NCI-H1417 treated with DMSO at 0.1 percent for 48 hours (cell line): ENCODE data around the gene CCDC187.
"Not testable (repeated sequence)": the region's sequence is repeated elsewhere in the genome, so short reads cannot be mapped to it uniquely, and the experiment has no call there.

ENCODE experiments used
- DNase-seq: peaks from one replicate; lab custom pipeline; 2025; lab: John Stamatoyannopoulos, UW

CCDC187 gene

DNA sequence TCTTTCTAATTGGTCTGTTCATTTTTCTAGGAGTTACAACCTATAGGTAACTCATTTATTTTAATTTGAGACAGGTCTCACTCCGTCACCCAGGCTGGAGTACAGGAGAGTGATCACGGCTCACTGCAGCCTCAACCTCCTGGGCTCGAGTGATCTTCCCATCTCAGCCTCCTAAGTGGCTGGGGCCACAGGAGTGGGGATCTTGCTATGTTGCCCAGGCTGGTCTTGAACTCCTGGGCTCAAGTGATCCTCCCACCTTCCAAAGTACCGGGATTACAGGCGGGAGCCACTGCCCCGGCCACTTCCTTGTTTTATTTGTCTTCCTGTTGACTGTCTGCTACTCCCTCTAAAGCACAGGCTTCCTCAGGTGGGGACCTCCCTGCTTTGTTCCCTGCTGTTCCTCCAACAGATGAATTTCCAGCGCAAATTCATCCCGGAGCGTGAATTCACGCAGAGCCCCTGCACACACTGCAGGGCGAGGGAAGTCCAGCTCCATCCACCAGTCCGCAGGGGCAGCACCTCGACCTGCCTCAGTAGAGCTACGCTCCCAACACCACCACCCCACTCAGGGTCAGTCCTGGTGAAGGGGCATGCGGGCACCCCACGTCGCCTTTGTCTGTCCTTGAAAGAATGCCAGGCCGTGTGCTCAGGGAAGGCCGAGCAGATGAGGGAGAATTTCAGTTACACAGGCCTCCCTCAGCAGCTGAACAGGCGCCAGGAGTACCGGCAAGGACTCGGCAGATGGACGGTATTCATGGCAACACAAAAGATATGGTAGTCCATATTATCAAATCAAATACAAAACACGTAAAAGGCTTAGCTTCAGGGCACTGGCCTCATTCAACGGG is 64.5 kb downstream of the CCDC187 start:
- peak; percentile 20 for DNase-seq

DNA sequence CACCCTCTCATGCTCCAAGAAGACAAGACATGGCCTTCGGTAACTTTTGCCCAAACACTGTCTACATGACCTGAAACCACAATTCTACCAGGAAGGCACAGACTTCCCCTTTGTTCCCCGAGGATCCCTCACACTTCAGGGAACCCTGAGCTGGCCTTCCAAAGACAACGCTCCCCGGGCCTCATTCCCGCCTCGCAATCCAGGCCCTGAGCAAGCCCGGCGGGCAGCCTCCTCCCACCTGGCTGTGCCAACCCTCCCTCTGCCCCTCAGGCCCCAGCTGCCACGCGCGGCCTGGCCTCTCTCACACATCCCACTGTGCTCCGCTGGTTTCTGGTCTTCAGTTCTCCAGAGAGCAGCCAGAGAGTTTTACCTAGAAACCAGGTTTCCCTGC is 65.6 kb downstream of the CCDC187 start:
- no peak for DNase-seq

DNA sequence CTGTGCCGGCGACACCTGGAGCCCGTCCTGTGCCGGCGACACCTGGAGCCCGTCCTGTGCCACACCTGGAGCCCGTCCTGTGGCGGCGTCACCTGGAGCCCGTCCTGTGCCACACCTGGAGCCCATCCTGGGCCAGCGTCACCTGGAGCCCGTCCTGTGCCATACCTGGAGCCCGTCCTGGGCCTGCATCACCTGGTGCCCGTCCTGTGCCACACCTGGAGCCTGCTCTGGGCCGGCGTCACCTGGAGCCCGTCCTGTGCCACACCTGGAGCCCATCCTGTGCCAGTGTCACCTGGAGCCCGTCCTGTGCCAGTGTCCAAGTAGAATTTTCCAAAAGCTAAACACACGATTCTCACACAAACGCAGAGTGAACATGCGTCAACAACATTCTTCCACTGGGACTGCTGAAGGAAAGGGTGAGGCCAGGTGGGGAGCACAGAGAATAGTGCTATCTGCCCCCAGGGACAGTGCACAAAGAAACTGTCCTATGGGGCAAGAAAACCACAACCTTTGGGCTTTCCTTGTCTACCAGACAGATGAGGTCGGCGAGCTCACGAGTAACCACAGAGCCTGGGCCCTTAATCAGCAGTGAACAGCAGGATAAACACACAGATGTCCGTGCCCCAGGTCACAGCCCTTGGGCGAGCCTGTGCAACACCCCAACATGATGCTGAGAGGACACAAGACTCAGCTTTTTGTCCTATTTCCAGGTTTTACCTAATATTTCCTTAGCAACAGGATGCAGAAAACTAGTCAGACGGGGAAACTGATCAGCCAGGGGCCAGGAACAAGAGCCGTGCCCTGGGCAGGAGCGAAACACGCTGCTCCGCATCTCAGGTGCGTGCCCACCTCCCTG is 66.2 kb downstream of the CCDC187 start:
- no peak for DNase-seq

DNA sequence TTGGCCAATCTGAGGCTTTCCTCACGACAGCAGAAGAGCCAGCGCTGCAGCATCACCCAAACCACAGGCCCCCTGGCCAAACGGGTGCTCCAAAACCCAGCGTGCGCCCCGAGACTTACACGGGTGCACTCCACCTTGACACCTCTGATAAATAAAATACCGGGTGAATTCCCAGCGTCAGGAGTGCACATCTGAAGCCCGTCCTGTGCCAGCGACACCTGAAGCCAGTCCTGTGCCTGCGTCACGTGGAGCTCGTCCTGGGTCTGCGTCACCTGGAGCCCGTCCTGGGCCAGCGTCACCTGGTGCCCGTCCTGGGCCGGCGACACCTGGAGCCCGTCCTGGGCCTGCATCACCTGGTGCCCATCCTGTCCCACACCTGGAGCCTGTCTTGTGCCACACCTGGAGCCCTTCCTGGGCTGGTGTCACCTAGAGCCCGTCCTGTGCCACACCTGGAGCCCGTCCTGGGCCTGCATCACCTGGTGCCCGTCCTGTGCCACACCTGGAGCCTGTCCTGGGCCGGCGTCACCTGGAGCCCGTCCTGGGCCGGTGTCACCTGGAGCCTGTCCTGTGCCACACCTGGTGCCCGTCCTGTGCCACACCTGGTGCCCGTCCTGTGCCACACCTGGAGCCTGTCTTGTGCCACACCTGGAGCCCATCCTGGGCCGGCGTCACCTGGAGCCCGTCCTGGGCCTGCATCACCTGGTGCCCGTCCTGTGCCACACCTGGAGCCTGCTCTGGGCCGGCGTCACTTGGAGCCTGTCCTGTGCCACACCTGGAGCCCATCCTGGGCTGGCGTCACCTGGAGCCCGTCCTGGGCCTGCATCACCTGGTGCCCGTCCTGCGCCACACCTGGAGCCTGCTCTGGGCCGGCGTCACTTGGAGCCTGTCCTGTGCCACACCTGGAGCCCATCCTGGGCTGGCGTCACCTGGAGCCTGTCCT is 67.2 kb downstream of the CCDC187 start:
- not testable (repeated sequence) for DNase-seq

DNA sequence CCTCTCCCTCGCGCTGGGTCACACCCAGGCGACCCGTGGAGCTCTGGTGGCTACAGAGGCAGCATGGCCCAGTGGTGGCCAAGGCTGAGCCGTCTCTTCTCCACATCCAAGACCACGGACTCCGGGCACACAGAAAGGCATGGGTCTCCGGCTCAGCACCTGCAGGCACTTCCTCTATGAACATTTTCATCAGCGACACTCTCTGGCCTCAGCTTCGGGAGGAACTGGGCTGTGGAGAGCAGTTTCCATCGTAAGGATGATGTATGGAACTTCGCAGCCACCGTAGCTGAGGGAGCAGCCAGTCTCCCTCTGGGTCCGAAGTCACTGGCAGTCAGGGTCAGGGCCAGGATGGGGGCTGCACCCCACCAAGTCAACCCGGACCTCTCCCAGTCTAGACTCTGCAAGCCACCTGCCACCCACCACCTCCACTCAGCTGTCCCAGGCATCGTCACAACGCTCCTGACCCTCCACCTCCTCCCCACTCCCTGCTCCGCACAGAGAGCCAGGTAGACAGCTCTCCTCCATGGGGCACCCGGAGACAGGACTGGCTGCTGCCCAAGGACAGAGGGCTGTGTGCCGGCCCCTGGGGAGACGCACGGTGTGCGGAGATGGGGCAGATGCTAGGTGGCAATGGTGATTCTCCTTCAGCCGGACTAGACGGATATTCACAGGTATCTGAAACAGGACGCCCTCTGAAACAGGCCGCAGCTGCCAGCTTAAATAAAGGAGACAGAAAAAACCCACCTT is 68.0 kb downstream of the CCDC187 start:
- DNase-seq: no peak

DNA sequence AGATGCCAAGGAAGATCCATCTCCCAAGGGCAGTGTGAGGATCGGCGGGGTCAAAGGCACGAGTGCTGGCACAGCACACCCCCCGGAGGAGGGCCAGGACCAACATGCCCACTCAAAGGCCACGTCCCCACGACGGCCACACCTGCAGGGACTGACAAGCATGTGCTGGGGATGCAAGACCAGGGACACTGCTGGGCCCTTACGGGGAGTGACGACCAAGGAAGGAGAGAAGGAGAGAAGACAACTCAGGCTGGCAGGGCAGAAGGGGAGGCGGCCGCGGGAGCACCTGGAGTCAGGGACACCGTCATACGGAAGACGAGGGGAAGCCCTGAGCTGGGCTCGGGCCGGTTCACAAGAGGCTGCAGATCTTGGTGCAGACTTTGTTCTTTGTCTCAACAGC is 68.7 kb downstream of the CCDC187 start:
- no peak for DNase-seq

DNA sequence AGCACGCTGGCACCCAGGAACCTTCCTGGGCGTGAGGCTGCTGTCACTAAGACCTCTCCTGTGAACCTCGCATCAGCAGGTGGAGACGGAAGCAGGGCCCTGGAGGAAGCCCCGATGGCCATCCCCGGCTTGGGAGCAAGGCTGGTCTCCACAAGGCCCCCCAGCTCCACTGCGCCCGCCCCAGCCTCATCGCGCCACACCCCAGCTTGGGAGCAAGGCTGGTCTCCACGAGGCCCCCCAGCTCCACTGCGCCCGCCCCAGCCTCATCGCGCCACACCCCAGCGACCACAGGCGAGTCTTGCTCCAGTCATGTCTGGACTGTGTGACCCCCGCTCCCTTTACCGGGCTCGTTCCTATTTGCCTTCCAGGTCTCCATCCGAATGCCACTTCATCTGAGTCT is 69.3 kb downstream of the CCDC187 start:
- DNase-seq: no peak

DNA sequence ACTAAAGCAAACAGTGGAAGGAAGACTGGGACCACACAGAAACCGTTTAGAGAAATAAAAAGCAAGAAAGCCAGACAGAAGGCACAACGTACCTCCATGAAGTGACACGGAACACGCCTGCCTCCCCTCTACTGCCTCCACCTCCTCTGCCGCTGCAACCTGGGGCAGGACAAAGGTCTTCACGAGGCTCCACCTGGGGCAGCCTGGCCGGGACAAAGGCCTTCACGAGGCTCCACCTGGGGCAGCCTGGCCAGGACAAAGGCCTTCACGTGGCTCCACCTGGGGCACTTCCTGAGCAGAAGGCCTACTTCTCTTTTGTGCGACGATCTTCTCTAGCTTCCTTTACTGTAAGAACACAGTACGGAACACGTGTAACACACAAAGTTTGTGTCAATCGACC is 70.0 kb downstream of the CCDC187 start:
- DNase-seq: no peak

DNA sequence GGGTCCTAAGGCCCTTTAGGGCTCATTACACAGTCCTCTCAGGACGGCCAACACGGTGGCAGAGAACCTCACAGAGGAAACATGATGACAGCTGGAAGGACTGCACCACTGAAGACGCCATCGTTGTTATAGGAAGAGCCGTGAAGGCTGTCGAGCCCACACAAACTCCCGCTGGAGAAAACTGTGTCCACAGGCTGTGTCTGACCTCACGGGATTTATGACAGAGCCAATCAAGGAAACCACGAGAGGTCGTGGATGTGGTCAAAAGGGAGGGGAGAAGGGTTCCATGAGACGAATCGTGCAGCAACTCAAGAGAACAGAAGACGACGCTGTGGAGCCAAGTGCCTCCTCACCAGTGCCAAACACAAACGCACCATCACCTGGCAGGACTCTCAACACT is 70.5 kb downstream of the CCDC187 start:
- DNase-seq: no peak

DNA sequence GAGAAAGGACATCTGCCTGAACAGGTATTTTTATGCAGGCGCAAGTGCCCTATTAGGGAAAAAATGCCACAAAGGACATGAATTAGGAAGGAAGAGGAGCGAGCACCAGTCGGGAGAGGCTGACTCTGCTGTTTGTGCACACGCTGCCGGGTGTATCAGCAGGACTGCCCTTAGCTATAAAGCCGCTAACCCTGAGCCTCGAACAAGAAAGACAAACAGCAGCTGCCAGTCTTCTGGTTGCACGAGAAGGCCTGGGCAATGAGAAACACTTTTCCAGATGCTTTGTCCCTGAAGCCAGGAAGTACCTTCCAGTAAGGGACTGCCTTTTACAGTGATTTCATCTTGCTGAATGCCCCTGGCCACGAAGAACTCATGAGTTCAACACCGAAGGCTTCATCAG is 70.9 kb downstream of the CCDC187 start:
- no peak for DNase-seq

DNA sequence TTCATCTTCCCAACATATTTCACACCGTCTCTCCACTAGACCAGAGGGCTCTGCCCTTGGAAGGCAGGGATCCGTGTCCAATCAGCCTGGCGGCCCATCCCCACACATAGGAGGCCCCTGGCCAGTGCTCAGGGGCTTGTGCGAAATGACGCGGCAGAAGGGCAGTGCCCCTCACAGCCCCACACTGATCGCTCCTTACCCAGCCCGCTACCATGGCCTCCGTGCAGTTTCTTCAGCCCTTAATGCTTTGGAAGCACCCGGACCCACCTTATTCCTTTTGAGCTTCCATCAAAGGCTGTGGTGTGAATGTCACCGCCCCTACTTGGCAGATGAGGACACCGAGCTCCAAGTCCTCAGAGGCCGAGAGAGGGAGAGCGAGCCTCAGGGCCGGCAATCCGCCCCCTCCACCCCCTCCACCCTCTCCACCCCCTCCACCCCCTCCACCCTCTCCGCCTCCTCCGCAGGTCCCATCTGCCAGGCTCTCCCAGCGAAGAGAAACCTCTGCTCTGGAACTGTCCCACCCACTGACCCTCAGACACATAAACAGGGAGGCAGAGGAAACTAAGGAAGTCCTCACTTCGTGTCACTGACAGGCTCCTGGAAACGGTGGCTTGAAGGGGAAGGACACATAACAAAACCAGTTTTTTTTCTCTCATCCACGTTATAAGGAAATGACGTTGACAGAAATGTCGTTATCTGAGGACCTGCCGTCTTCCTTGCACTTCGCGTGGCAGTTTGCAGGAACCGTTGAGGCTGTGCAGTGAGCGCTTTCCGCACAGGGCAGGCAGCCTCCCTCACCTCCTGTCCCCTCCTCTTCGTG is 72.2 kb downstream of the CCDC187 start:
- DNase-seq: no peak

DNA sequence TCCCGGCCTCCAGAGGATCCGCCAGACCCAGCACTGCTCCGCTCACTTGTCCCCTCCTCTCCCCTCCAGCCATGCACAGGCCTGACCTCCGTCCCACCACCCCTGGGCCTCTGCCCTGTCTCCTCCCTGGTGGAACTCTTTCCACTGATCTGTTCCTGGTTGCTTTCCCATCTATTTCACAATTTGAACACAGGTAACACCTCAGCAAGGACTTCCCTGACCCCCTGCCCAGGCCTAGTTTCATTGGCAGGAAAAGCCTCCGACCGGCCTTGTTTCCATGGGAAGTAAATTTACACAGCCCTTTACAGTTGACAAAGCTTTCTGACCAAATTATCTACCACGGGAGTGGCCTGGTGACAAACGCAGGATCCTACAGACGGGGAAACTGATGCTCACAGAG is 73.1 kb downstream of the CCDC187 start:
- DNase-seq: no peak

DNA sequence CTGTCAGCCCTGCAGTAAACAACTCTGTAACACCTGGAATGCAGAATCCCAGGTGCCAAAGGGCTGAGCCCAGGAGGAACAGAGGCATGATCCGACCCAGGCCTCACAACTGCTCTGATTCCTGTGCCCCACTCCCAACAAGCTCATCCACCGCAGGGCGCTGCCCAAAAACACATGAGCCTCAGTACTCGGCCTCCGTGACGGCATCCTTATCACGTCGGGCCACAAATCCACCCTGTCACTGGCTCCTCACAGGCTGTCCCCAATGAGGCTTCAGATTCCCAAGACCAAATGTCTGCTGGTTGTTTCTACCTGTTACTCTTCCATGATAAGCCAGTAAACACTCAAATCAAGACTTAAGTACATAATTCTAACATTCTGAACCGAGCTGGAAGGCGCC is 73.5 kb downstream of the CCDC187 start:
- DNase-seq: no peak

DNA sequence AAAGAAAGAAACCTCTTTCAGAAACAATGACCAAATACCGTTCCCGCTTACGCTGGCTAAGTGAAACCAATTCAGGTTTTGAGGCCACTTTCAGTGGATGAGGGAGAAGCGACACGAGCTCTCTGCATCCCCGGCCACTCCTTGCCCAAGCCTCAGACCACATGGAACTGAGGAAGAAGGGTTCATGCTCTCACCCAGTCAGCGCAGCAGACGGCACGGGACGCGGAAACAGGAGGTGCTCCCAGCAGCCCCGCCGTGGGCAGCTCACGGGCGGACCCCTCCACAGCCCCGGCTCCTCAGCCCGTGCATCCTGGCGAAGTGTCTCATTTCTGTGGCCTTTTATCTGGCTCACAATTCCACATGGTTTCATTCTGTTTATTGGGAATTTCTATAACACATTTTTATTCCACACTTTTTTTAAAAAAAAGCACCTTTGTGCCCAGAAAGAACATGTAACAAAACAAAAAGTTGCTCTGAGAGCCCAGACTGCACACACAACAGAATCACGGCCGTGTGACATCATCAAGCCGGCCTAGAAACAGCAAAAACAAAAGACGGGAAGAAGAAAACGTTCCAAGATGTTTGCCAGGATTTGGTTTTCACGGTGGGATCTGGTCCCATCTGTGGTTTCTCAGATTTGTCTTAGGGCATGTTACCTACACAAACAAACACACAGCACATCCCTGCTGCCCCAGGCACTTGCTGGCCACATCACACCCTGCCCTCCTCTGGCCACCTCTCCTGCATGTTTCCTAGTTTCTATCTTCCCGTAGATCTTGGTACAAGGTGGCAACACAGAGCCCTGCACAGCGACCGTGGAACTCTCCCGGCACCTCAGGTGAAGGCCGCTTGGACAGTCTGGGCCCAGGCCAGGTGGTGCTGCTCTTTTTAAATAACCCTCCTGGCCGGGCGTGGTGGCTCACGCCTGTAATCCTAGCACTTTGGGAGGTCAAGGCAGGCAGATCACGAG is 74.5 kb downstream of the CCDC187 start:
- no peak for DNase-seq

DNA sequence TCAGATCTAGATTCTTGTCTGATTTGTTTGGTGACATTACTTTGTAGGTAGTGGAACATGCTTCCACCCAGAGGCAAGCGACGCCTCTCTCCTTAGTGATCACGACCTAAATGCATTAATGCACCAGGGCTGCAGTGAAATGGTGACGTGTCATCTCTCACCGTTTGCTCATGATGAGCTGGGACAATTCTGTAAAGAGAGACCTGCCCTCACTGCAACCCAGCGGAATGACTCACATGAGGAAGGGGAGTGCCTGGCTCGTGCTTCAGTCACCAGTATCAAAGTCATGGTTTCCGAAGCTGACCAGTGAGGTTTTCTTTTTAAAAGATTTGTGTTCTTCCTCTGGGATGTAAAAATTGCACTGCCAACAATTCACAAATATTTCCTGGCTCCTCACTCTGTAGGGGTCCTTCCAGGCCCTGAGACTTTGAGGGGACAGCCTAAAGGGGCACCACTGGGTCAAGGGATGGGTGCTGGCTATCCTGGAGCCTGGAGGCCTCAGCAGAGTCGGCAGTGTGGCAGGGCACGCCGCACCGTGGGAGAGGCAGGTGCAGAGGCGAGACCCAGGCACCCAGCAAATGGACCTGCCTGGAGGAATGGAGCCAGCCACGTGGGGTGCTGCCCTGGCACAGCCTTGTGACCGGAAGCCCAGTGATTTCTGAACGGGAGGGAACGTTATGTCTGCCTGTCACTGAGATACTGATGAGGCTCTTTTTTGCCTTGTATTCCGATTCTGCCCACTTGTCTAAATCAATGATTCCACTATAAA is 75.6 kb downstream of the CCDC187 start:
- no peak for DNase-seq

DNA sequence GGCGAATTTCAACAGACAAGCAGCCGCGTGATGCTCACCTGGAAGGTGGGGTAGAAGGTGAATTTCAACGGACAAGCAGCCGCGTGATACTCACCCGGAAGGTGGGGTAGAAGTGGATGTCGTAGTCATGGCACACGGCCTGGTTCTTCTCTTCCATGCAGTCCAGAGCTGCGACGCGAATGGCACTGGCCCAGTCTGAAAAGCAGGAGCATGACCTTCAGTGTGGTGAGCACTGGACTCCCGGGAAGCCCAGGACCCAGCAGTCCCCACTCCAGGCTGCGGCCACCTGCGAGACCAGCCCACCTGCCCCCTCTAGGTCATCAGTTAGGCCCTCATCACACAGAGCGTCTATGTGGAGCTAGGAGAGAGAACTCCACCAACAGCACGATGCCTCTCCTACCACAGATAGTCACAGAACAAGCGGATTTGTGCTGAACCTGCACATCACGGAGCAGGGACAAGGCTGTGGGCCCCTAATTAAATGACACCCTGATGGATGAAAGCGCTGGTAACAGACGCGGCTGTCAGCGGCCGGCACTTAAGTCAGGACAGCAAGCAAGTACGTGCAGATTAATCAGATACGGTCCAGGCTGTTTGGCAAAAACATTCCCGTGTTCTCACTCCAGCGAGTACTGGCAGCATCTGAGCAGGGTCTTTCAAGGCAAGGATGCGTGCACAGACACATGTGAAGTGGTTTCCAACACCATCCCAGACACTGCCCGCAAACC is 77.0 kb downstream of the CCDC187 start:
- no peak for DNase-seq

DNA sequence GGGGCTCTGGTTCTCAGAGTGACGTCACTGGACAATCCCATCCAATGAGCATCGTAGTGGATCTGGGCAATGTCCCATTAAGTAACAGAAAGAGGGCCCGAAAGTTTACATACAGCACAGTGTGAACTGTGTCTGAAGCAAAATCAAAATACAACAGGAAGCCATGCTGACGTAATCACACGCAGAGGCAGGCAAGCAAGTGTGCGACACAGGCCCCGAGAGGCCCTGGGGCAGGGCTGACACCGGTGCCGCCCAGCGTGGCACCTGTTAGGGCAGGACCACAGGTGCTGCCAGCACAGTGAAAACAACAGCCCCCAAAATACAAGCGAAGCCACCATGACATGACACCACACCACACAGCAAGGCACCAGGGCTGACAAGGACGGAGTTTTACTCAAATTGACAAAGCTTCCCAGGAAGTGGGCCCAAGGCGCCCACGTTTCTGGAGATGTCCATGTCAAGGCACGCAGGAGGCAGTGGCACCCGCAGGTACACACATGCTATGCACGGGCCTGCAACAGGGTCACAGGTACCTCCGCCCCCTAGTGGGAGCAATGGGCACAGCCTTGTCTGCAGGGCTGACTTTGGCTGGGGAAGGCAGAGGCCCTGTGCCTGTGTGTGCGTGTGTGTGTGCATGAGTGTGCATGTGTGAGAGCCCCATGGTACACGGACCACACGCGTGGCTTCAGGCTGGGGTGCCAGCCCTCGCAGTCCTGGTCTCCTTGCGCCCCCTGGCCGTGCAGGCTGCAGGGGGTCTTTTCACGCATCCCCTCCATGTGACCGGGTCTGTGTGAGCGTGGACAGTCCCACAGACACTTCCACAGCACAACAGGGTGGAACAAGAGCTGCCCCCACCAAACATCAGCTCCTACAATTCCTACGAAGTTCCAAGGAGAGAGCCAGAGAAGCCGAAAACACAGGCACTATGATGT is 77.9 kb downstream of the CCDC187 start:
- DNase-seq: no peak
